ENCODE results near the gene SLC25A34.

GRCh38 chr1:15687446-15687845, 48.6 kb upstream of the SLC25A34 start:
- TF ChIP-seq POLR2A (IDR thresholded peaks at IDR 0.05) = no peak
- TF ChIP-seq CTCF (IDR thresholded peaks at IDR 0.05) = no peak
